ENCODE results near the gene CHFR. TPM values are rescaled to one million over a fixed set of nuclear protein-coding genes. Genes with fewer than 3 reads are reported as not detected.
"Not testable (repeated sequence)": the region's sequence is repeated elsewhere in the genome, so short reads cannot be mapped to it uniquely, and the experiment has no call there.

Gene CHFR
- total and polyA plus RNA-seq, 7 donors = 18.0 to 52.3 (median 23.5) TPM

DNA sequence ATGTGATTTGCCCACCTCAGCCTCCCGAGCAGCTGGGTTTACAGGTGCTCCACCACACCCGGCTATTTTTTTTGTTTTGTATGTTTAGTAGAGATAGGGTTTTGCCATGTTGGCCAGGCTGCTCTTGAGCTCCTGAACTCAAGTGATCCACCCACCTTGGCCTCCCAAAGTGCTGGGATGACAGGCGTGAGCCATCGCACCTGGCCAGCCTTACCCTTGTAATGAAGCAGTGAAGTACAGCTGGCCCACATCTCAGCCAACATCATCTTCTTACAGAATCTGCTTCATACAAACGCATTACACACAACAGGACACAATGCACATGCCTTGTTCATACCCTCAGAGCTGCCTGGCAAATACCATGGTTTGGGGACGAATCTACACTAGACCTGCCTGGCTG, 31.3 kb upstream of the CHFR start:
- TF ChIP-seq, protein P1, sequence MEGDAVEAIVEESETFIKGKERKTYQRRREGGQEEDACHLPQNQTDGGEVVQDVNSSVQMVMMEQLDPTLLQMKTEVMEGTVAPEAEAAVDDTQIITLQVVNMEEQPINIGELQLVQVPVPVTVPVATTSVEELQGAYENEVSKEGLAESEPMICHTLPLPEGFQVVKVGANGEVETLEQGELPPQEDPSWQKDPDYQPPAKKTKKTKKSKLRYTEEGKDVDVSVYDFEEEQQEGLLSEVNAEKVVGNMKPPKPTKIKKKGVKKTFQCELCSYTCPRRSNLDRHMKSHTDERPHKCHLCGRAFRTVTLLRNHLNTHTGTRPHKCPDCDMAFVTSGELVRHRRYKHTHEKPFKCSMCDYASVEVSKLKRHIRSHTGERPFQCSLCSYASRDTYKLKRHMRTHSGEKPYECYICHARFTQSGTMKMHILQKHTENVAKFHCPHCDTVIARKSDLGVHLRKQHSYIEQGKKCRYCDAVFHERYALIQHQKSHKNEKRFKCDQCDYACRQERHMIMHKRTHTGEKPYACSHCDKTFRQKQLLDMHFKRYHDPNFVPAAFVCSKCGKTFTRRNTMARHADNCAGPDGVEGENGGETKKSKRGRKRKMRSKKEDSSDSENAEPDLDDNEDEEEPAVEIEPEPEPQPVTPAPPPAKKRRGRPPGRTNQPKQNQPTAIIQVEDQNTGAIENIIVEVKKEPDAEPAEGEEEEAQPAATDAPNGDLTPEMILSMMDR (IDR thresholded peaks at IDR 0.05) = no peak
- TF ChIP-seq EP300 (IDR thresholded peaks at IDR 0.05) = no peak
- no peak for TF ChIP-seq POLR2AphosphoS5 (IDR thresholded peaks at IDR 0.05)
- TF ChIP-seq POLR2A (IDR thresholded peaks at IDR 0.05) = no peak
- Histone ChIP-seq H3K36me3 (no peaks in the 10 kb centered on the region), H3K27ac (no peak overlapping the region), H3K4me3 (no peak overlapping the region), H3K9me3 (peaks cover 15 to 41% (median 24%) of the 10 kb centered on the region in 4 donors), H3K27me3 (no peaks in the 10 kb centered on the region), H3K4me1 (no peaks in the 10 kb centered on the region)
- intact Hi-C loops (cut with DNase I) = no loop called here
- whole genome bisulfite sequencing, 2 donors = 95 to 97% methylated on average over 6 of the region's 6 CpGs
- no peak for DNase-seq

DNA sequence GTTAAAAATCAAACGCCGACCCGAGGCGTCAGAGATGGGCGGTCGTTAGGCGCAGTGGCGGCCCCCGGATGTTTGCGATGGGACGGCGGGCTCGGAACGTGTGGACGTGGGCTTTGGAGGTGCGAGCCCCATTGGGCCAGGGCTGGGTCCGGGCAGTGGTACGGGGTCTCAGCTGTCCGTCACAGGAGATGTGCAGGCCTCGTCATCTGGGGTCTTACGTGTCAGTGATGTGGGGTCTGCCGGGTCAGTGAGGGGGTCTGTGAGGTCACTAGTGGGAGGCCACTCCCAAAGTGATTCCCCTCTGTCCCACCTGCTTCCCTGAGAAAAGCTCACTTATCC, 21.6 kb upstream of the CHFR start:
- TF ChIP-seq POLR2A (IDR thresholded peaks at IDR 0.05) (no peak), POLR2AphosphoS5 (IDR thresholded peaks at IDR 0.05) (no peak), EP300 (IDR thresholded peaks at IDR 0.05) (no peak)
- TF ChIP-seq, protein P1 (IDR thresholded peaks at IDR 0.05) = no peak
- Histone ChIP-seq H3K9me3 (peaks cover 0 to 7% (median 0%) of the 10 kb centered on the region in 4 donors), H3K4me1 (peaks cover 0 to 17% (median 13%) of the 10 kb centered on the region in 4 donors), H3K27ac (peak overlapping the region; percentile 84 to 87 (median 87)), H3K36me3 (no peaks in the 10 kb centered on the region), H3K27me3 (no peaks in the 10 kb centered on the region), H3K4me3 (peak overlapping the region; percentile 48 to 65 (median 58))
- no peak for DNase-seq
- intact Hi-C loops (cut with DNase I) = loop anchor here (5.0 to 10.0 kb wide), 2 partner anchors 147 to 224 kb away; partner anchors contain the start of genes ANKLE2, POLE and PXMP2
- WGBS, 2 donors = 1 to 3% methylated on average over 22 of the region's 22 CpGs

DNA sequence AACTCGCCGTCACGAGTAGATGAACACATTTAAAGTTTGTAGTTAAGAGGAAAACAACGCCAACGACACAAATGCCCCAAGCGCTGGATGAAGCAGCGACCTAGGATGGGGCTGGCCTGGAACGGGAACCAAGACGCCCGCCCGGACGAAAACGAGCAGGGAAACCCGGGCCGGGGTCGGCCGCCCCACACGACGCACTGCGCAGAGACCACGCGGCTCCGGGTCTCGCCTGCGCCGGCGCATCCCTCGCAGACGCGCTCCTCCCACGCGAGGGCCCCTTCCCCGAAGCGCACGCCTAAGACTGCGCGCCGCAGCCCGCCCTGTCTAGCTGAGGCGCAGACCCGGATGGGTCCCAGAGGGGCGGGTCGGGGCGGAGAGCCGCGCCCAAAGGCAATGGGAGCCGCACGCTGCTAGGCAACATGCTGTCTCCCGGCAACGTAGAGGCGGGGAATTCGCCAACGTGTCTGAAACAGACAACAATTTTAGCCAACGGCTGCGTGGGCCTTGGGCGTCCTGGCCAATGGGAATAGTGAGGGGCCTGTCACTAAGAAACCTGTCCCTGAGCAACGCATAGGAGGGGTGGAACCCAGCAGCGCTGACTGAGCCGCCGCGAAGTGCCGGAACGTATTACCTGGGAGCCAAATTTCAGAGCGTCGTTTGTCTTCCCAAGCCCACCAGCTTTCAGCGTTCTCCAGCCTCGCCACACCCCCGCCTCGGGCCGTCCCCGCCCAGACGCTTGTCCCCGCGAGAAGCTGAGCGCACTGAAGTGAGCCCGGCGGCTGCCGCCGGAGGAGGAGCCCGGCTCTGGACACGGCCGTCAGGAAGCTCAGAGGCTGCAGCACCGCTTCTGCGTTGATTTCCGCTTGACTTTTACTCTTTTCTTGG, 21.0 kb upstream of the CHFR start:
- Histone ChIP-seq H3K36me3 (no peaks in the 10 kb centered on the region), H3K27ac (peak overlapping the region; percentile 84 to 87 (median 87)), H3K9me3 (peaks cover 0 to 7% (median 0%) of the 10 kb centered on the region in 4 donors), H3K27me3 (no peaks in the 10 kb centered on the region), H3K4me3 (peak overlapping the region; percentile 48 to 65 (median 58)), H3K4me1 (peaks cover 0 to 17% (median 13%) of the 10 kb centered on the region in 4 donors)
- peak; percentile 99 for DNase-seq
- TF ChIP-seq POLR2A (IDR thresholded peaks at IDR 0.05) (peak; percentile 23 to 25), EP300 (IDR thresholded peaks at IDR 0.05) (no peak), POLR2AphosphoS5 (IDR thresholded peaks at IDR 0.05) (peak; percentile 72 to 90 (median 79))
- TF ChIP-seq, protein P1 (IDR thresholded peaks at IDR 0.05) = no peak
- 1% methylated on average over 85 of the region's 85 CpGs for WGBS, 2 donors
- intact Hi-C loops (cut with DNase I) = loop anchor here (1.0 to 10.0 kb wide), 3 partner anchors 21 to 224 kb away; partner anchors contain the start of genes ANKLE2, CHFR, POLE and PXMP2

DNA sequence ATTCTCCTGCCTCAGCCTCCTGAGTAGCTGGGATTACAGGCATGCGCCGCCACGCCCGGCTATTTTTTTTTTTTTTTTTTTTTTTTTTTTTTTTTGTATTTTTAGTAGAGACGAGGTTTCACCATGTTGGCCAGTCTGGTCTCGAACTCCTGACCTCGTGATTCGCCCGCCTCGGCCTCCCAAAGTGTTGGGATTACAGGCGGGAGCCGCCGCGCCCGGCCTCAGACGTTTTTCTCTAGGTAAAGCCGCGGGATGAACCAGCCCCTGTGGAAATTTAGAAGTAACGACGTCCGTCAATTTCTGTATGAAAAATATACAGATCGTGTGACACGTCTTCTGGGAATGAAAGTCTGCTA, 20.4 kb upstream of the CHFR start:
- WGBS, 2 donors = 7 to 8% methylated on average over 23 of the region's 23 CpGs
- Histone ChIP-seq H3K4me1 (peaks cover 0 to 17% (median 13%) of the 10 kb centered on the region in 4 donors), H3K4me3 (peak overlapping the region; percentile 48 to 65 (median 58)), H3K27ac (peak overlapping the region; percentile 84 to 87 (median 87))
- intact Hi-C loops (cut with DNase I) = loop anchor here (1.0 to 10.0 kb wide), 3 partner anchors 20 to 223 kb away; partner anchors contain the start of genes ANKLE2, CHFR, POLE and PXMP2
- H3K36me3 ChIP-seq, H3K27me3 ChIP-seq, DNase-seq, H3K9me3 ChIP-seq: not testable (repeated sequence)

DNA sequence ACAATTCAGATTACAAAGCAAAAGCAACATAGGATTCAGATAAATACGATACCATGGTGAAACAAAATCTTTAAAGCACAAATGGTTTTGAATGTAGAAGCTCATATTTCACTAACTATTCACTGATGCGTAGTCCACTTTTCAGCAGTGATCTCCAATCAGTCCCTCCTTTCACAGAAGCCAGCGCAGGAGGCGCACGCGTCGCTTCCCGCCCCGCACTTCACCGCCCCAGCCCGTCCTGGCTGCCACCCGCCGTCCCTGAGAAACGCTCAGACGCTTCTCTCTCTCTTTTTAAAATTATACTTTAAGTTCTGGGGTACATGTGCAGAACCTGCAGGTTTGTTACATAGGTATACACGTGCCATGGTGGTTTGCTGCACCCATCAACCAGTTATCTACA, 19.8 kb upstream of the CHFR start:
- peaks cover 0 to 7% (median 0%) of the 10 kb centered on the region in 4 donors for H3K9me3 ChIP-seq
- intact Hi-C loops (cut with DNase I) = loop anchor here (5.0 to 10.0 kb wide), 2 partner anchors 145 to 222 kb away; partner anchors contain the start of genes ANKLE2, POLE and PXMP2
- peak overlapping the region in 2 of 4 donors; percentile 87 for H3K27ac ChIP-seq
- H3K36me3 ChIP-seq = no peaks in the 10 kb centered on the region
- peaks cover 0 to 17% (median 13%) of the 10 kb centered on the region in 4 donors for H3K4me1 ChIP-seq
- 25 to 42% methylated on average over 16 of the region's 16 CpGs for whole genome bisulfite sequencing, 2 donors
- TF ChIP-seq POLR2AphosphoS5 (IDR thresholded peaks at IDR 0.05) (no peak), EP300 (IDR thresholded peaks at IDR 0.05) (no peak), POLR2A (IDR thresholded peaks at IDR 0.05) (no peak)
- TF ChIP-seq, protein P1 (IDR thresholded peaks at IDR 0.05) = no peak
- no peak for DNase-seq
- H3K4me3 ChIP-seq = peak overlapping the region; percentile 48 to 65 (median 58)
- no peaks in the 10 kb centered on the region for H3K27me3 ChIP-seq
